Esophagus squamous epithelium (tissue), 5 donors: ENCODE results near the gene COG5. TPM values are rescaled to one million over a fixed set of nuclear protein-coding genes. Genes with fewer than 3 reads are reported as not detected.

Source experiments
- DNase-seq: peaks from one replicate; lab custom pipeline; 2025; lab: John Stamatoyannopoulos, UW
- H3K27ac ChIP-seq, 4 donors: fragments of 200-600 bp; sonication (generic); one replicate each; pipeline ENCODE4 v1.5.1; 2016 to 2019; ENCODE audit warnings: mild to moderate bottlenecking in 1 of 4
- H3K27me3 ChIP-seq, 4 donors: fragments of 200-600 bp; sonication (generic); 1 replicate in 3 of 4; 2 replicates in 1 of 4; pipeline versions ENCODE4 v1.5.1 to v1.6.0; 2017 to 2021; ENCODE audit warnings: antibody characterized with exemption in 1 of 4
- H3K36me3 ChIP-seq, 3 donors: fragments of 200-600 bp; sonication (generic); one replicate each; pipeline ENCODE4 v1.5.1; 2016 to 2019
- H3K4me1 ChIP-seq, 3 donors: fragments of 200-600 bp; sonication (generic); one replicate each; pipeline ENCODE4 v1.5.1; 2017 to 2019
- H3K4me3 ChIP-seq, 4 donors: fragments of 200-600 bp; sonication (generic); 1 replicate in 3 of 4; 2 replicates in 1 of 4; pipeline ENCODE4 v1.5.1; 2016 to 2019; ENCODE audit warnings: mild to moderate bottlenecking in 2 of 4, moderate library complexity in 1 of 4
- H3K9me3 ChIP-seq, 3 donors: fragments of 200-600 bp; sonication (generic); one replicate each; pipeline ENCODE4 v1.5.1; 2016 to 2019
- CTCF ChIP-seq, 6 experiments: fragments of 450-650 bp in 4 of 6; fragments of 200-600 bp in 2 of 6; sonication (generic) in 2 of 6; IDR thresholded peaks; one replicate each; pipeline ENCODE4 v1.5.1; 2016 to 2019; ENCODE audit warnings: antibody characterized with exemption in 6 of 6, mild to moderate bottlenecking in 4 of 6, moderate library complexity in 4 of 6
- POLR2A ChIP-seq, 4 donors: fragments of 450-650 bp; IDR thresholded peaks; one replicate each; pipeline ENCODE4 v1.6.1; 2017; ENCODE audit warnings: antibody characterized with exemption in 4 of 4, mild to moderate bottlenecking in 4 of 4, moderate library complexity in 3 of 4
- WGBS, 2 donors: methylation state at CpG; one replicate each; pipeline ENCODE4 v1.1.5; 2018; 5-methylcytosine and 5-hydroxymethylcytosine counted together
- intact Hi-C: fragments of 100-400 bp; cut with DNase I; formaldehyde crosslinking; loops from one replicate; pipeline ENCODE4 v1.15.0; 2022
- small RNA-seq, 4 donors: library from RNA; depleted of rRNA; stranded (forward); fragments of <200 nt; gene quantifications; one replicate each; pipeline ENCODE3, GENCODE V24; 2016
- total RNA-seq, 4 donors: library from RNA; depleted of rRNA; stranded (reverse); fragments of >200 nt; gene quantifications; one replicate each; pipeline ENCODE4 v1.1.0, GENCODE V29; 2016
- donor health status: DM: yes; HTN: yes; CAD: no.

Gene COG5
- total RNA-seq, 4 donors from 2014 or later, result 24.4 to 30.0 (median 27.2) TPM

DNA sequence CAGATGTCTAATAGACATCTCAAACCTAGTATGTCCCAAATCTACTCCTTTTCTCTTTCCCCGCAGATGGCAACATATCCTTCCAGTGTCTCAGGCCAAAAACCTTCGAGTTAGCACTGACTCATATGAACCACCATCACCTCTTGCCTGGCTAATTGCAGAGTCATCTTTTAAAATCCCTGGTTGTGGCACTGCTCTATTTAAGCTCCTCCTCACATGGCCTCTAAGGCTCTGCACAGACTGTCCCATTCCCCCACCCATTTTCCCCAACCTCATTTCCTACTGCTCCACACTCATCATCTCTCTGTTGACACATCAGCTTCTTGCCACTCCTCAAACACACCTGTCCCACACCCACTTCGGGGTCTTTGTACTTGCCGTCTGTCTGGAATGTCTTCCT is 411.7 kb downstream of the COG5 start:
- H3K4me1 ChIP-seq, result peaks cover 0 to 12% (median 0%) of the 10 kb centered on the region in 3 donors
- H3K36me3 ChIP-seq, result peaks cover 0 to 5% (median 0%) of the 10 kb centered on the region in 3 donors
- WGBS, 2 donors, result 42 to 51% methylated on average over 4 of the region's 4 CpGs
- no peak for TF ChIP-seq POLR2A (IDR thresholded peaks at IDR 0.05)
- TF ChIP-seq CTCF (IDR thresholded peaks at IDR 0.05), result no peak
- H3K27me3 ChIP-seq, result no peaks in the 10 kb centered on the region
- DNase-seq, result no peak
- intact Hi-C loops, result loop anchor here (5.0 to 10.0 kb wide), 2 partner anchors 360 to 573 kb away; no protein-coding TSS in a partner anchor
- no peaks in the 10 kb centered on the region for H3K9me3 ChIP-seq
- H3K4me3 ChIP-seq, result no peak overlapping the region
- no peak overlapping the region for H3K27ac ChIP-seq

Small RNA genes lying within 50 kb of the gene (small RNA-seq; reads per million reads assigned to genes)
- gene AC002381.1, result 0 reads per million in 4 donors
- 0 reads per million in 4 donors for gene RF01233

Other genes with a start within 250 kb of the COG5 start
- gene GPR22, start 93.9 kb downstream of the COG5 start, total RNA-seq, result not detected
- 1 to 10 TPM; 2.7 to 8.0 (median 7.2) TPM for gene DUS4L, start 51 bp upstream of the COG5 start, total RNA-seq
- gene BCAP29, start 16.3 kb upstream of the COG5 start, total RNA-seq, result 10 to 100 TPM; 68.7 to 96.3 (median 92.2) TPM
- 1 to 10 TPM in 1 of 4 donors, under 1 TPM in 3; 0.13 to 1.2 (median 0.19) TPM for gene SLC26A4, start 96.9 kb upstream of the COG5 start, total RNA-seq
- 10 to 100 TPM in 3 of 4 donors, 1 to 10 TPM in 1; 9.6 to 28.8 (median 14.5) TPM for gene CBLL1, start 180.2 kb upstream of the COG5 start, total RNA-seq
- not detected for gene SLC26A3, start 239.3 kb upstream of the COG5 start, total RNA-seq